COLO668 (cell line): ENCODE results near the gene RYK.

Experiments used
- DNase-seq: peaks from one replicate; lab custom pipeline; 2025; ENCODE audit not compliant: unreplicated experiment; lab: John Stamatoyannopoulos, UW

The RYK gene

DNA sequence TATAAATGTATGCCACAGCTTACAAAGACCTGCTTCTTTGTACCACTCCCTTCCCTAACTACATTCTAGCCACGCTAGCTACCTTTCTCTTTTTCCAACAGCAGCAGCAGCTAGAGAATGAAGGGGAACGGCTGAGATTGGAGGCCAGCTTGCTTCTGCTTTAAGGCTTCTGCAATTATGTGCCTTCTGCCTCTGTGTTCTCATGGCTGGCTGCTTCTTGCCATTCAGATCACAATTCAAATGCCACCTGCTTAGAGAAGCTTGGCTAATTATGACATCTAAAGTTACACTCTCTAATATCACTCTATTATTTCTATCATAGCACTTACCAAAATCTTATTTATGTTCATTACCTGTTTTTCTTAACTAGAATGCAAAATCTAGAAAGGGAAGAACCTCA is 95.2 kb downstream of the RYK start:
- DNase-seq = no peak

DNA sequence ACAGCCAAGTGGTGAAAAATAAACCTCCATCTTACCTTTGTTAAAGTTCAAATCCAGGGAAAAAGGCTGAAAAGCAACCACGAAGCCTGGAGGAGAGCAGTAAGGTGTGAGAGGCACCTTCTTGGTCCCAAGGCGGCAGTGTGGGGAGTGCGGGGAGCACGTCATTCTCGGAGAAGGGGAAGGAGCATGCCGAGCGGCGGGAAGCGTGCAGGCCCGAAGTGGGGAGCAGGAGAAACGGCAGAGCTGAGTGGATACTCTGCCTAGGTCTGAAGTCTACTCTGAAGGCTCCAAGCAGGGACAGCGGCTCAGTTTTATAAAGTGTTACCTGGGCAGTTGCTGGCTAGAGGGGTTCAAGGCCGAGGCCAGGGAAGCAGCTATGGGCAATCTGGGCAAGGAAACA is 96.9 kb downstream of the RYK start:
- DNase-seq = no peak

- no peak for DNase-seq
Observed at GRCh38 chr3:134150476-134150875, 100.2 kb downstream of the RYK start.

DNA sequence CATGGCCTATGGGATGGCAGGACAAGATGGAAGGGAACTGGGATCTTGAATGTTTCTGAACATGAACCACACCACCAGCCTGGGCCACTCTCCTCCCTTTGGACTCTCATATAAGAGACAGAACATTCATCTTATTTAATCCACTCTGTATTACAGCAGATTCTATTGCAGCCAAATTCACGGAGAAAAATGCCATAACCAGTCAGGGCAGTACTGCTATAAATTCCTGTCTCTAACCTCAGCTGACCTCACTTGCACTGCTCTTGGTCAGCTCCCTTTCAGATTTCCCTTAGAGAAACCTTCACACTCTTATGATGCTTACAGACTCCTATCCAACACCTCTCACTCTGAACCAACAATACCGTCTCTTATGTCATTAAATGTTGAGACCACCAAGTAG is 101.4 kb downstream of the RYK start:
- DNase-seq = no peak

DNA sequence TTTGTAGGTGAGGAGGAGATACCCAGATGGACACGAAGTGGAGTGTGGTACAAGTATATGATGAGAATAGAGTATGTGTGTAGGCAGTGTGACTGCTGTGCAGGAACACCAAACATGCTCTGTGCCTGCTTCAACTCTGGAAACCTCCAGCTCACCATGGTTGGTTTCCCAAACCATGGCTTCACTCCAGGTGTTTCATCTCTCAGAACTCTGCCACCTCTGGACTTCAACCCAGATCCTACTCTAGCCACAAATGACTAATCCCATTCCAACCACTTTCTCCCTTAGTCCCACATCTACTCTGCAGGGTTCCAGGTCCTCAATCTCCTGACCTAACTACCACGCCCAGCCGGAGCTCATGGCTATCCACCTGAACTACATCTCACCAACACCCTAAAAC is 102.1 kb downstream of the RYK start:
- DNase-seq = no peak

GRCh38 chr3:134147411-134147810 is 103.2 kb downstream of the RYK start:
- no peak for DNase-seq

DNA sequence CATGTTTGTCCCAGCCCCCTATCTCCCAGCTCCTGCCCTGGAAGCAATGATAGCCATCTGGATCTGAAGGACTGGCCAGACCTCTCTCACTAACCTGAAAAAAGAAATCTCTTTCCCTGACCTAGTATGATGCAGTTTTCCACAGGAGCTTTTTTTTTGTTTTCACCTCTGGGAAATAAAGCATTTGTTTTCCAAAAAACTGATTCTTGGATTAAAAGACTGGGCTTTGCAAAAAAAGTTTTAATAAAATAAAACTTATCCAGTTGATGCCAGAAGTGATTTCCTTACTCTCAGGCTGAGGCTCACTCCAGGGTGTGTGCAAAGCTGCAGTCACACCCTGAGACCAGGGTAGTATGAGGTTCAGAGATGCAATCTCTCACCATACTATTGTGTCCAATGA is 104.0 kb downstream of the RYK start:
- DNase-seq = no peak

DNA sequence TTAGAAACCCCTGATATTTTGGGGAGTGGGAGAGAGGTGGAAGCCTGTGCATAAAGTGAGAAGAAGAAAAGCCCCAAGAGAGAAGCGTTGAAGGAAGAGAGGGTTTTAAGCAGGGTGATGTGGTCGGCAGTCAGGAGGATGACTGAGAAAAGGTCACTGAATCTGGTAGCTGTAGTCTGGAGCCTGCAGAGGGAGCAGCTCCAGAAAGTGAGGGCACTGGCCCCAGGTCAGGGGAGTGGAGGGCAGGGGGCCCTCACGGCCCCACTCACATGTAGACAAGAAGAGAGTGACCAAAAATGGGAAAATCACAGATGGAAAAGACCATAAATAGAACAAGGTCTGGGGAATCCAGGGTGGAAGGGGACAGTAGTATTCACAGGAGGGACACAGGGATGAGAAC is 105.5 kb downstream of the RYK start:
- DNase-seq = no peak

DNA sequence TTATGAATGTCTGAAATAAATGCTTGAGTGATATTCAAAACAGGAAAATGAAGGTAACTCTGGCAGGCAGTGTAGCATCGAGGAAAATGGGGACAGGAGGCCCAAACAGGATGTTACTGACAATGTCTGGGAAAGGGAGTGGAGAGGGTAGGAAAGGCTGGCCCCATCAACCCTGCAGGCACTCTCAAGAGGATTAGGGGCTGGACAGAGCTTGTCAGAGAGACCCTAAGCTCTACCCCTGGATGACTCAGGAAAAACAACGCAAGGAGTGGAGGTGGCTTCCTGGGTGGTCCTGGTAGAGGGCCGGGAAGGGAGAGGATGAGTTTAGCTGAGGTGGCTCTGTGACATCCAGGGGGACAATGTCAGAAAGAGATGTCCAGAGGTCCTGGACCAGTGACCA is 106.0 kb downstream of the RYK start:
- no peak for DNase-seq

DNA sequence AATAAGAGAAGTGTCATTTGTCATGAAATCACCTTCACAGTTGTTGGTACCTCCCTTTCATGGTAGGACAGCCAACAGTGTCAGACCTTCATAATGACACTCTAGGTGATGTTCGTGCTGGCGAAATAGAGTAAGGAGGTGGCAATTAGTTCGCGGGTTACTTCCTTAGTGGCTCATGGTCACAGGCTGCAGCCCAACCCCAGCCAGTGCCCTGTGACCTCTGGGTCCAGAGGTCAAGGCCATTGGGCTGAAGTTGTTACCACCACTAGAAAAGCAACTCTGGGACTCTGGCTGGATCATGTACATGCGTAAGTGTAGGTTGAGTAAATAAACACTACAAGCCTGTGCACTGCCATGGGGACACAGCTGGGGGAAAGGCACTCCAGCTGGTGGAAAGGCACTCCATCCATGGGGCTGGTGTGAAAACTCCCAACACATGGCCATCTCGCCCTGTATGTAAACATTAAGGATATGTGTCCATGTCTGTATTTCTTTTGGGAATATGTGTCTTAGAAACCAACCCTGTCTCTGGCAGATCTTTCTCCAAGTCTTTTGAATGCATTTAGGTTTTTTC is 106.7 kb downstream of the RYK start:
- peak; percentile 16 for DNase-seq

DNA sequence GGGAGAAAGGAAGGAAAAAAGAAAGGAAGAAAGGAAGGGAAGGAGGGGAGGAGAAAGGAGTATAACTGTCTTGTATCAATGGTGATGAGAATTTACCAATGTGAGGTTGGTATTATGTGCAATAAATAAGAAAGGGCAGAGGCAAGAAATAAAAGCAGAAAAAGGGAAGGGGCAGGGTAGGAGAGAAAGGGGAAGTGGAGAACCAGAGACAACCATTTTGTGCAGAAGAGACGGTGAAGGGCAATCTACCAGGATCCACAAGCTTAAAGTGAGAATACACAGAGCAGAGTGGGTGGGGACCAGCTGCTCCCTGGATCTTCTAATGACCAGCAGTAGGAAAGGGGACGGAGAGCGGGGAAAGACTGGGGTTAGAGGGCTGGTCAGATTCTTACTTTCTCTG is 114.1 kb downstream of the RYK start:
- no peak for DNase-seq

DNA sequence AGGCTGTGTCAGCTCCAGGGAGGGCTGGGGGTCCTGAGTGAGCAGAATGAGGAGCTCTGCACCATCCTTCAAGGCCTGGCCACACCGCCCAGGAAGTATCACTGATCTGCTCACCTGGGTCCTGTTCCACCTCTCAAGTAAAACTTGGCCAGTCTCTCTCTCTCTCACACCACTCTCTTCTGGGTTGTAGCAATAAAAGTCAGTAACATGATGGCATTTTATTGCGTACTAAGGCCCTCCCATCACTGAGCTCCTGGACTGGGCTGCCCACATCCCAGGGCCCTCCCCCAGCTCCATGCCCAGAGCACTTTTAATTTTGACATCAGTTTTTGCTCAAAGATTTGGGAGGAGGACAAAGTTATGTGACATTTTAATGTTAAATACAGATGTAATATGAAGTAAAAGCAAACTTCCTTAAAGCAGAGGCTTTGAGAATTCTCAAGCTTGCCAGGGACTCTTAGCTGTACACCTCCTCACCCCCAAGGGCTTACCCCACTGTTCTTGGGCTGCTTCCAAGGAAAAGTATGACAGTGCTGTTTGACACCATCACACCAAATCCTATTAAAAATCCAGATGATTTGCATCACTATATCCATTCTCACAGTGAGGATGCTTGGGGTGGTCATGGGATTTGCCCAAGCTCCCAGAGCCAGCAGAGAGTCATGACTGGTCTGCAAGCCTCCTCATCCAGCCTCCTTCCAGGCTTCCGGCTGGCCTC is 115.8 kb downstream of the RYK start:
- DNase-seq = no peak

- DNase-seq = no peak
Observed at GRCh38 chr3:134134240-134134639, 116.4 kb downstream of the RYK start.

- no peak for DNase-seq
Observed at GRCh38 chr3:134132961-134133360, 117.7 kb downstream of the RYK start.

DNA sequence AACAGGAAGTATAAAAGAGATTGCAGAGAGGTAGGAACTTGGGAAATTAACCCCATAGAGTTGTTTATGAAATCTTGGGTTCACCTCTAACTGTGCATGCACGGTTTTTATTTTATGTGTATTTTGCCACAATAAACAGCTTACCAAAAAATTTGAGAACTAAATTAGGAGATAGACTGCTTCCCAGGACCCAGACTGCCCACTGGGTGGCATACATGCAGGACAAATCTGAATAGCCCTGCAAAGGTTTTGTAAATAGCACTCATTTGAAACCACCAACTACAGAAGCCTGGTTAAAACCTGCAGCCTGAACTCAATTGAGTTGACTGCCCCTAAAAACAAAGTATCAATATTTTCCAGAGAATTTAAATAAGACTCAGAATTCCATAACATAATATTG is 124.5 kb downstream of the RYK start:
- no peak for DNase-seq

DNA sequence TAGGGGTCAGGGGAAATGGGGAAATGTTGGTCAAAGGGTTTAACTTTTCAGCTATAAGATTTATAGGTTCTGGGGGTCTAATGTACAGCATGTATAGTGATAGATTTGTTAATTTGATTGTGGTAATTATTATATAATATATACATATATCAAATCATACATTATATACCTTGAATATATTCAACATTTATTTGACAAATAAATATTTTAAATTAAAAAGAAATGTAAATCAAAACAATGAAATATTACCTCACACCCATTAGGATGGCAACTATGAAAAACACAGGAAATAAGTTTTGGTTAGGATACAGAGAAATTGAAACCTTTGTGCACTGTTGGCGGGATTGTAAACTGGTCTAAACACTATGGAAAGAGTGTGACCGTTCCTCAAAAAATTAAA is 135.9 kb downstream of the RYK start:
- DNase-seq = no peak

GRCh38 chr3:134111616-134112015 is 139.0 kb downstream of the RYK start:
- no peak for DNase-seq

GRCh38 chr3:134110963-134111362 is 139.7 kb downstream of the RYK start:
- DNase-seq = no peak
